Activated CD4-positive, alpha-beta T cell treated with anti-CD3 and anti-CD28 coated beads, Interleukin-2, amount 10 ng/mL, durations not matched to agents 7 days and 5 days (primary cell): ENCODE measurements around the gene TSPYL1. TPM values are rescaled to one million over a fixed set of nuclear protein-coding genes. Genes with fewer than 3 reads are reported as not detected.
A peak's percentile ranks its signal among the peaks of the same experiment; 100 is the strongest.
"Not testable (repeated sequence)": the region's sequence is repeated elsewhere in the genome, so short reads cannot be mapped to it uniquely, and the experiment has no call there.

Source experiments
- CTCF ChIA-PET: fragments of 350-600 bp; sonication (Branson Sonifier 250); formaldehyde crosslinking; loops from one replicate; lab custom pipeline; 2021; ENCODE audit warnings: antibody characterized with exemption; lab: Charles Lee
- POLR2A ChIA-PET: fragments of 350-600 bp; sonication (Branson Sonifier 250); formaldehyde crosslinking; loops from one replicate; lab custom pipeline; 2021; ENCODE audit warnings: antibody characterized with exemption; lab: Charles Lee
- DNase-seq: peaks from one replicate; pipeline ENCODE4 v3.0.0-alpha.2; 2020
- H3K27ac Mint-ChIP-seq: one replicate; pipeline ENCODE4 v1.8.0; 2021; ENCODE audit warnings: mild to moderate bottlenecking, moderate library complexity, mixed read lengths
- H3K27me3 Mint-ChIP-seq: one replicate; pipeline ENCODE4 v1.8.0; 2021; ENCODE audit warnings: mixed read lengths
- H3K36me3 Mint-ChIP-seq: one replicate; pipeline ENCODE4 v1.8.0; 2021; ENCODE audit warnings: low read depth, mixed read lengths
- H3K4me1 Mint-ChIP-seq: one replicate; pipeline ENCODE4 v1.8.0; 2021; ENCODE audit warnings: mixed read lengths
- H3K4me3 Mint-ChIP-seq: one replicate; pipeline ENCODE4 v1.8.0; 2021; ENCODE audit warnings: mild to moderate bottlenecking, moderate library complexity, mixed read lengths
- H3K9me3 Mint-ChIP-seq: one replicate; pipeline ENCODE4 v1.8.0; 2021; ENCODE audit warnings: mixed read lengths
- total RNA-seq, 2 experiments: library from RNA; stranded (reverse); gene quantifications; one replicate each; pipeline ENCODE4 v1.2.3, GENCODE V29; 2021

TSPYL1 gene
- 10 to 100 TPM; 37.8 to 39.4 TPM for total RNA-seq

- POLR2A ChIA-PET = interaction anchor here (0.6 to 2.0 kb wide), 4 partner anchors 12 to 401 kb away, joined by 3 to 4 read pairs (median 4); partner anchors contain the start of genes RWDD1 and TSPYL4
- Mint-ChIP-seq H3K36me3 (peaks cover 41% of the 10 kb centered on the region), H3K9me3 (no peaks in the 10 kb centered on the region)
Observed at GRCh38 chr6:116279232-116280160, at the start of gene TSPYL1. TSPYL1 (minus strand) TSS chr6:116279930; CDS start chr6:116279830, 100 bp downstream.

DNA sequence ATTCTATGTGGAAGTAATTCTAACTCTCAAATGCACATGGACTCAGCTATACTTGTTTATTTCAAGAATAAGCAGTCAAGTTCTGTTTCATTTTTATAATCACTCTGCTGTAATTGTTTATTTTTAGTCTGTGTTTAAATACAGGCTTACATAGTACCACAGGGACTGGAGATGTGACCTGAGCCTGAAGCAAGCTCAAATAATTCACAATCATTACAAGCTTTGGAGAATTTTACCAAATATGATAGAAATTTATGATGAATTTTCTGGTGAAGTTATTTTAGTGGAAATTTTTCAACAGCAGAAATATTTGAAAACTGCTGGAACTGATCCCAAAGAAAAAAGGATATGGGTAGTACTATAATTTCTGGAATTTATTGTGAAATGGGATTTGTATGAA, 49.4 kb upstream of the TSPYL1 start:
- Mint-ChIP-seq H3K27ac (no peak overlapping the region), H3K27me3 (no peaks in the 10 kb centered on the region), H3K4me1 (no peaks in the 10 kb centered on the region), H3K9me3 (peaks cover 2% of the 10 kb centered on the region), H3K4me3 (no peak overlapping the region), H3K36me3 (no peaks in the 10 kb centered on the region)
- CTCF ChIA-PET = interaction anchor here (0.5 to 1.2 kb wide), 2 partner anchors 10 to 13 kb away, joined by 3 read pairs; no protein-coding TSS in a partner anchor
- POLR2A ChIA-PET = no interaction called here
- no peak for DNase-seq

More at GRCh38 chr6:116279232-116280160, at the start of gene TSPYL1:
- H3K27me3 Mint-ChIP-seq = no peaks in the 10 kb centered on the region
- peak within 1 kb of the TSS; percentile 97 for H3K27ac Mint-ChIP-seq
- H3K4me3 Mint-ChIP-seq = peak within 1 kb of the TSS; percentile 90
- CTCF ChIA-PET = interaction anchor here (0.7 to 2.1 kb wide), 7 partner anchors 8 to 281 kb away, joined by 3 to 8 read pairs (median 4); no protein-coding TSS in a partner anchor
- H3K4me1 Mint-ChIP-seq = peaks cover 49% of the 10 kb centered on the region
- DNase-seq = peak; percentile 97

DNA sequence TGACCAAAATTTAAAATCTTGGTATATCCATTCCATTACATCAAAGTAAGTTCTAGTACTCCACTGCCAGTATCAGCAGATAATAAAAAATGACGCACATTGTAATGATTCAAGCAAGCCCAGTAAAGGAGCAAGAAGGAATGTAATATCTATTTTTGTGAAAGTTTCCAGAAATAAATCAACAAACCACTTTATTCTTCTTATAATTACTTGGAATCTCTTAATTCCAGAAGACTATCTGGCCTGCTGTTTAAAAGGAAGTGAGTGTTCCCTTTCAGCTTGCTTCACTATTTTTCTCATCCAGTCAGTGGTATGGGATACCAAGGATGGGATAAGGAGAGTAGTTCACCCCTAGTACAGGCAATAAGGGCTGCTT, 48.8 kb upstream of the TSPYL1 start:
- Mint-ChIP-seq H3K27ac (no peak overlapping the region), H3K4me1 (no peaks in the 10 kb centered on the region), H3K9me3 (peaks cover 2% of the 10 kb centered on the region), H3K36me3 (no peaks in the 10 kb centered on the region), H3K27me3 (no peaks in the 10 kb centered on the region), H3K4me3 (no peak overlapping the region)
- CTCF ChIA-PET = interaction anchor here (0.5 kb wide), 1 partner anchor 14 kb away, joined by 3 read pairs; no protein-coding TSS in a partner anchor
- no peak for DNase-seq
- POLR2A ChIA-PET = no interaction called here

- Mint-ChIP-seq H3K4me1 (no peaks in the 10 kb centered on the region), H3K36me3 (no peaks in the 10 kb centered on the region), H3K27me3 (no peaks in the 10 kb centered on the region), H3K4me3 (no peak overlapping the region), H3K27ac (no peak overlapping the region), H3K9me3 (peaks cover under 1% of the 10 kb centered on the region)
- CTCF ChIA-PET = no interaction called here
- POLR2A ChIA-PET = no interaction called here
- DNase-seq = no peak
Observed at GRCh38 chr6:116327803-116328527, 48.2 kb upstream of the TSPYL1 start.

GRCh38 chr6:116326996-116327395, 47.3 kb upstream of the TSPYL1 start:
- H3K4me3 Mint-ChIP-seq = no peak overlapping the region

GRCh38 chr6:116326181-116326671, 46.5 kb upstream of the TSPYL1 start:
- CTCF ChIA-PET = no interaction called here
- Mint-ChIP-seq H3K27ac (no peak overlapping the region), H3K4me1 (no peaks in the 10 kb centered on the region), H3K9me3 (no peaks in the 10 kb centered on the region), H3K36me3 (no peaks in the 10 kb centered on the region), H3K4me3 (no peak overlapping the region), H3K27me3 (no peaks in the 10 kb centered on the region)
- no peak for DNase-seq
- POLR2A ChIA-PET = interaction anchor here (0.6 kb wide), 1 partner anchor 63 kb away, joined by 3 read pairs; no protein-coding TSS in a partner anchor

More at GRCh38 chr6:116326996-116327395, 47.3 kb upstream of the TSPYL1 start:
- Mint-ChIP-seq H3K9me3 (no peaks in the 10 kb centered on the region), H3K36me3 (no peaks in the 10 kb centered on the region), H3K27me3 (no peaks in the 10 kb centered on the region), H3K4me1 (no peaks in the 10 kb centered on the region), H3K27ac (no peak overlapping the region)
- POLR2A ChIA-PET = no interaction called here
- DNase-seq = no peak
- CTCF ChIA-PET = no interaction called here

GRCh38 chr6:116325634-116326132, 46.0 kb upstream of the TSPYL1 start:
- H3K27ac Mint-ChIP-seq, H3K4me3 Mint-ChIP-seq, CTCF ChIA-PET, H3K27me3 Mint-ChIP-seq, POLR2A ChIA-PET, DNase-seq, H3K4me1 Mint-ChIP-seq, H3K9me3 Mint-ChIP-seq, H3K36me3 Mint-ChIP-seq: not testable (repeated sequence)

DNA sequence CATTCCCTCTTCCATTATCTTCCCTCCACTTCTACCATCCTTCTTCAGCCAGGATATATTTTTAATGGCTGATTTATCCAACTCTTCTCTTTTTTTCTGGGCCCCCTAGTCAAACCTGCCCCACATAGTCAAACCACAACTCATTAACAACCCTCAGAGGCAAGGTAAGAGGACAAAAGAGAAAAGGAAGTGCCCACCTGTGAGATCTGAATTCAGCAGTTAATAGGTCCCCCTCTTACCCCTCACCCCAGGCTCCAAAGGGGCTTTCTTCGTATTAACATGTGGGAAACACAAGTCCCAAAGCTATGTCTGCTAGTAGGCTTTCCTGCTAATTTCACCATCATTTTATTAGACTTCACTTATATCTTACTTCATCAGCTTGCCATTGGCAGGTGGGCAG, 44.1 kb upstream of the TSPYL1 start:
- POLR2A ChIA-PET = no interaction called here
- CTCF ChIA-PET = interaction anchor here (1.3 kb wide), 1 partner anchor 8 kb away, joined by 3 read pairs; no protein-coding TSS in a partner anchor
- no peaks in the 10 kb centered on the region for H3K9me3 Mint-ChIP-seq
- H3K27me3 Mint-ChIP-seq = no peaks in the 10 kb centered on the region
- H3K4me1 Mint-ChIP-seq = no peaks in the 10 kb centered on the region
- DNase-seq = no peak
- no peaks in the 10 kb centered on the region for H3K36me3 Mint-ChIP-seq
- no peak overlapping the region for H3K4me3 Mint-ChIP-seq
- H3K27ac Mint-ChIP-seq = no peak overlapping the region

DNA sequence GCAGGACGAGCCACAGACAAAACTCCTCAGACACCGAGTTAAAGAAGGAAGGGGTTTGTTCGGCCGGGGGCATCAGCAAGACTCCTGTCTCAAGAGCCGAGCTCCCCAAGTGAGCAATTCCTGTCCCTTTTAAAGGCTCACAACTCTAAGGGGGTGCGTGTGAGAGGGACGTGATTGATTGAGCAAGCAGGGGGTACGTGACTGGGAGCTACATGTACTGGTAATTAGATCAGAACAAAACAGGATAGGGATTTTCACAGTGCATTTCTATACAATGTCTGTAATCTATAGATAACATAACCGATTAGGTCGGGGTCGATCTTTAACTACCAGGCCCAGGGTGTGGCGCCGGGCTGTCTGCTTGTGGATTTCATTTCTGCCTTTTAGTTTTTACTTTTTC, 42.2 kb upstream of the TSPYL1 start:
- H3K27ac Mint-ChIP-seq, H3K36me3 Mint-ChIP-seq, H3K4me1 Mint-ChIP-seq, H3K4me3 Mint-ChIP-seq, H3K27me3 Mint-ChIP-seq, DNase-seq, CTCF ChIA-PET, POLR2A ChIA-PET, H3K9me3 Mint-ChIP-seq: not testable (repeated sequence)

DNA sequence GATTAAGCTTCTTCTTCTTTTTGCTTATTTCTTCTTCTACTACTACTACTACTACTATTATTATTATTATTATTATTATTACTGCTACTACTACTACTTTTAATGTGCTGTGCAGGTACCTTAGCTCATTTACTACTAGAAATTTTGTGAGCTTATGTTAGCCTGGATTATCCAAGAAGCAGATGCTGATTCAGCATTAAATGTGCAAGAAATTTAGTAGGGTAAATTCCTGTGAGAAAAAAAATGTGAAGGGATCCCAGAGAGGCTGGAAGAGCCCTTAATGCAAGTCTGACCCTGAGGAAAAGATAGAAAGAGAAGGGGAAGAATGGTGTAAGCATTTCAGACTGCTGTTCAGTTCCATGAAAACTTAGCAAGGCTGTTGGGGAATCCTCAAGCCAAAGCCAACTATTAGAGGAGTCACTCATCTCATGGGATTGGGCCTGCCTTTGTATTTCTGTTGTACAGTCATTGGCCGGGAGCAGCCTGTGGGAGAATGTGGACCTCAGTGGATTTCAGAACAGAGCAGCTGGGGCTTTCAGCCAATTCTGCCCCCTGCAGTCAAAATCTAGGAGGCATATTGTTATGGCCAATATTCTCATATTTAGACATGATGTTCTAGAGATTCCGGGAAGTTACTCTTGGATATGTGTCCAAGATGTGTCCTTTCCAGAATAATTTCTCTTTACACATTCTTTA, 37.2 kb upstream of the TSPYL1 start:
- no peaks in the 10 kb centered on the region for H3K9me3 Mint-ChIP-seq
- H3K4me3 Mint-ChIP-seq = no peak overlapping the region
- H3K27me3 Mint-ChIP-seq = no peaks in the 10 kb centered on the region
- ChIA-PET POLR2A (no interaction called here), CTCF (interaction anchor here (0.9 to 1.4 kb wide), 2 partner anchors 8 to 15 kb away, joined by 3 to 4 read pairs; no protein-coding TSS in a partner anchor)
- no peaks in the 10 kb centered on the region for H3K36me3 Mint-ChIP-seq
- no peak overlapping the region for H3K27ac Mint-ChIP-seq
- DNase-seq = no peak
- no peaks in the 10 kb centered on the region for H3K4me1 Mint-ChIP-seq

GRCh38 chr6:116314878-116315277, 35.1 kb upstream of the TSPYL1 start:
- ChIA-PET CTCF (no interaction called here), POLR2A (no interaction called here)
- H3K27ac Mint-ChIP-seq = no peak overlapping the region

GRCh38 chr6:116314218-116314617, 34.5 kb upstream of the TSPYL1 start:
- Mint-ChIP-seq H3K4me3 (no peak overlapping the region), H3K27me3 (no peaks in the 10 kb centered on the region), H3K36me3 (no peaks in the 10 kb centered on the region), H3K9me3 (peaks cover 4% of the 10 kb centered on the region), H3K27ac (no peak overlapping the region), H3K4me1 (no peaks in the 10 kb centered on the region)
- ChIA-PET CTCF (no interaction called here), POLR2A (no interaction called here)
- no peak for DNase-seq

More at GRCh38 chr6:116314878-116315277, 35.1 kb upstream of the TSPYL1 start:
- Mint-ChIP-seq H3K4me3 (no peak overlapping the region), H3K4me1 (no peaks in the 10 kb centered on the region), H3K27me3 (no peaks in the 10 kb centered on the region), H3K9me3 (peaks cover 4% of the 10 kb centered on the region), H3K36me3 (no peaks in the 10 kb centered on the region)
- no peak for DNase-seq
